OCI-LY1 (cell line): ENCODE results near the gene USP48.

Experiments
- EZH2 ChIP-seq: fragments of 200-600 bp; sonication (generic), shearing (Covaris generic); IDR thresholded peaks from 2 replicates; pipeline ENCODE4 v1.8.0; 2017; ENCODE audit warnings: borderline replicate concordance, mixed run types, mild to moderate bottlenecking, antibody characterized with exemption, low read length, moderate library complexity, mixed read lengths
- TF ChIP-seq, protein P1 (sequence below): fragments of 200-600 bp; sonication (generic), shearing (Covaris generic); IDR thresholded peaks from 2 replicates; pipeline ENCODE4 v1.5.1; 2017; ENCODE audit warnings: mild to moderate bottlenecking, antibody characterized with exemption, low read length, moderate library complexity, mixed read lengths

GRCh38 chr1:21648791-21649190, 134.2 kb downstream of the USP48 start:
- TF ChIP-seq, protein P1, sequence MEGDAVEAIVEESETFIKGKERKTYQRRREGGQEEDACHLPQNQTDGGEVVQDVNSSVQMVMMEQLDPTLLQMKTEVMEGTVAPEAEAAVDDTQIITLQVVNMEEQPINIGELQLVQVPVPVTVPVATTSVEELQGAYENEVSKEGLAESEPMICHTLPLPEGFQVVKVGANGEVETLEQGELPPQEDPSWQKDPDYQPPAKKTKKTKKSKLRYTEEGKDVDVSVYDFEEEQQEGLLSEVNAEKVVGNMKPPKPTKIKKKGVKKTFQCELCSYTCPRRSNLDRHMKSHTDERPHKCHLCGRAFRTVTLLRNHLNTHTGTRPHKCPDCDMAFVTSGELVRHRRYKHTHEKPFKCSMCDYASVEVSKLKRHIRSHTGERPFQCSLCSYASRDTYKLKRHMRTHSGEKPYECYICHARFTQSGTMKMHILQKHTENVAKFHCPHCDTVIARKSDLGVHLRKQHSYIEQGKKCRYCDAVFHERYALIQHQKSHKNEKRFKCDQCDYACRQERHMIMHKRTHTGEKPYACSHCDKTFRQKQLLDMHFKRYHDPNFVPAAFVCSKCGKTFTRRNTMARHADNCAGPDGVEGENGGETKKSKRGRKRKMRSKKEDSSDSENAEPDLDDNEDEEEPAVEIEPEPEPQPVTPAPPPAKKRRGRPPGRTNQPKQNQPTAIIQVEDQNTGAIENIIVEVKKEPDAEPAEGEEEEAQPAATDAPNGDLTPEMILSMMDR, result no peak
- TF ChIP-seq EZH2, result no peak
